Erythroblast (primary cell): ENCODE measurements around the gene AKAP11.

Experiments
- GATA1 ChIP-seq: IDR thresholded peaks from 2 replicates; pipeline ENCODE4 v1.6.1; 2011; ENCODE audit warnings: low read depth, mild to moderate bottlenecking, control low read depth, low read length, moderate library complexity
- POLR2A ChIP-seq: IDR thresholded peaks from 2 replicates; pipeline ENCODE4 v1.6.1; 2011; ENCODE audit warnings: mild to moderate bottlenecking, low read length

GRCh38 chr13:42364613-42365000 is 92.7 kb downstream of the AKAP11 start:
- TF ChIP-seq POLR2A = no peak
- TF ChIP-seq GATA1 = no peak
